MM.1S (cell line): ENCODE measurements around the gene LBR.

Source experiments
- DNase-seq: peaks from one replicate; pipeline ENCODE4 v3.0.0-alpha.2; 2015
- H2AFZ ChIP-seq: fragments of 300-600 bp; sonication (generic); 2 replicates; pipeline ENCODE4 v1.6.0; 2016; ENCODE audit warnings: antibody characterized with exemption, low read length
- H3F3A ChIP-seq: fragments of 300-600 bp; sonication (generic); 2 replicates; pipeline ENCODE4 v1.6.1; 2016; ENCODE audit warnings: mild to moderate bottlenecking, antibody characterized with exemption, low read length, moderate library complexity, mixed read lengths; ENCODE audit not compliant: insufficient read depth
- H3K27ac ChIP-seq: fragments of 300-600 bp; sonication (generic); 2 replicates; pipeline ENCODE4 v1.5.1; 2016; ENCODE audit warnings: mild to moderate bottlenecking, low read length
- H3K27me3 ChIP-seq: fragments of 300-600 bp; sonication (generic); replicated peaks from 2 replicates; pipeline ENCODE4 v1.6.0; 2016; ENCODE audit warnings: low read length; ENCODE audit not compliant: insufficient read depth
- H3K36me3 ChIP-seq: fragments of 300-600 bp; sonication (generic); replicated peaks from 2 replicates; pipeline ENCODE4 v1.6.1; 2016; ENCODE audit warnings: mild to moderate bottlenecking, low read length, mixed read lengths; ENCODE audit not compliant: insufficient read depth
- H3K4me1 ChIP-seq: fragments of 300-600 bp; sonication (generic); 2 replicates; pipeline ENCODE4 v1.6.1; 2016; ENCODE audit warnings: low read length, mixed read lengths
- H3K4me2 ChIP-seq: fragments of 300-600 bp; sonication (generic); 2 replicates; pipeline ENCODE4 v1.6.0; 2016; ENCODE audit warnings: low read depth, low read length
- H3K4me3 ChIP-seq: fragments of 300-600 bp; sonication (generic); 2 replicates; pipeline ENCODE4 v1.5.1; 2016; ENCODE audit warnings: low read length, mixed read lengths
- H3K79me2 ChIP-seq: fragments of 300-600 bp; sonication (generic); 2 replicates; pipeline ENCODE4 v1.6.1; 2016; ENCODE audit warnings: mixed run types, low read length, mixed read lengths
- H3K9ac ChIP-seq: fragments of 300-600 bp; sonication (generic); 2 replicates; pipeline ENCODE4 v1.6.1; 2016; ENCODE audit warnings: low read length, mixed read lengths
- H3K9me2 ChIP-seq: fragments of 300-600 bp; sonication (generic); replicated peaks from 2 replicates; pipeline ENCODE4 v1.6.1; 2016; ENCODE audit warnings: mild to moderate bottlenecking, low read length, mixed read lengths; ENCODE audit not compliant: insufficient read depth
- H3K9me3 ChIP-seq: fragments of 300-600 bp; sonication (generic); replicated peaks from 2 replicates; pipeline ENCODE4 v1.6.1; 2016; ENCODE audit warnings: mild to moderate bottlenecking, low read length, mixed read lengths; ENCODE audit not compliant: insufficient read depth
- H4K20me1 ChIP-seq: fragments of 300-600 bp; sonication (generic); 2 replicates; pipeline ENCODE4 v1.6.1; 2016; ENCODE audit warnings: mild to moderate bottlenecking, low read length, moderate library complexity, mixed read lengths; ENCODE audit not compliant: insufficient read depth
- EZH2 ChIP-seq: fragments of 300-600 bp; sonication (generic); optimal IDR thresholded peaks from 2 replicates; pipeline ENCODE3; 2017; ENCODE audit warnings: low read depth, mild to moderate bottlenecking, antibody characterized with exemption, low read length, mixed read lengths
- EZH2phosphoT487 ChIP-seq: fragments of 300-600 bp; sonication (generic); IDR thresholded peaks from 2 replicates; pipeline ENCODE4 v1.6.1; 2018; ENCODE audit warnings: antibody characterized with exemption, low read length
- TF ChIP-seq, protein P1 (sequence below): fragments of 300-600 bp; sonication (generic); IDR thresholded peaks from 2 replicates; pipeline ENCODE4 v1.5.1; 2016; ENCODE audit warnings: antibody characterized with exemption, low read length, mixed read lengths

The LBR gene

DNA sequence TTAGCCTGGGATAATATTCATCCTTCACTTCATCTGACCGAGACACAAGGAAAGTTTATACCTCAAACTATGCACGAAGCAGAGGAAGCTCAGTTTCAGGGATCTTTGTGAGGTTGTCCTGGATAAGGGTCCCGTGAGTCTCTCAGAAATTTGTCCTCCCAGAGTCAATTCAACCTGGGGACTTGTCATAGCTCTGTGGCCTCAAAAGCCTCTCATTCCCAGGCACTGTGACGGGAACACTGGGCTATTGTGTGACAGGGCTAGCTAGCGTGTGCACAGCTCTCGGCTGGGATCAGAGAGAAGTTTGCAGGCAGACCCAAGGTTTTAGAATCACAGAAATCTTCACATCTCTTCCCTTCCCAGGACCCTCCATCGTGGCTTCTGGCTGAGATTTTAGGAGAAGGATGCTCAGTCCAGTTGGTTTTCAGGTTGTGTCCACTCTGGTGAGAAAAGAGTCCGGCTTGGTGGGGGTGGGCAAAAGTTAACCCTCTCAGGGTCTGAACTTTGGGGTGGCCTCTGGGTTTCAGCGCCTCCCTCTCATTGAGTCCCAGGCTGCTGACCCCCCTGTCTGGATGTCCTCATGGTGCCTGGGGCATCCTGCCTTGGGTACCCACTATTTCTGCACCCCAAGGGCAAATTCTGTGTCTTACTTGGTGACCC, 20.4 kb upstream of the LBR start:
- no peak overlapping the region for H3K27ac ChIP-seq
- no peak overlapping the region for H3K4me3 ChIP-seq
- H3K4me2 ChIP-seq, result no peak overlapping the region
- no peaks in the 10 kb centered on the region for H4K20me1 ChIP-seq
- peaks cover 25% of the 10 kb centered on the region for H3F3A ChIP-seq
- no peaks in the 10 kb centered on the region for H3K36me3 ChIP-seq
- DNase-seq, result no peak
- no peaks in the 10 kb centered on the region for H3K79me2 ChIP-seq
- no peaks in the 10 kb centered on the region for H3K9me2 ChIP-seq
- no peak for TF ChIP-seq EZH2phosphoT487
- no peak for TF ChIP-seq EZH2
- TF ChIP-seq, protein P1, sequence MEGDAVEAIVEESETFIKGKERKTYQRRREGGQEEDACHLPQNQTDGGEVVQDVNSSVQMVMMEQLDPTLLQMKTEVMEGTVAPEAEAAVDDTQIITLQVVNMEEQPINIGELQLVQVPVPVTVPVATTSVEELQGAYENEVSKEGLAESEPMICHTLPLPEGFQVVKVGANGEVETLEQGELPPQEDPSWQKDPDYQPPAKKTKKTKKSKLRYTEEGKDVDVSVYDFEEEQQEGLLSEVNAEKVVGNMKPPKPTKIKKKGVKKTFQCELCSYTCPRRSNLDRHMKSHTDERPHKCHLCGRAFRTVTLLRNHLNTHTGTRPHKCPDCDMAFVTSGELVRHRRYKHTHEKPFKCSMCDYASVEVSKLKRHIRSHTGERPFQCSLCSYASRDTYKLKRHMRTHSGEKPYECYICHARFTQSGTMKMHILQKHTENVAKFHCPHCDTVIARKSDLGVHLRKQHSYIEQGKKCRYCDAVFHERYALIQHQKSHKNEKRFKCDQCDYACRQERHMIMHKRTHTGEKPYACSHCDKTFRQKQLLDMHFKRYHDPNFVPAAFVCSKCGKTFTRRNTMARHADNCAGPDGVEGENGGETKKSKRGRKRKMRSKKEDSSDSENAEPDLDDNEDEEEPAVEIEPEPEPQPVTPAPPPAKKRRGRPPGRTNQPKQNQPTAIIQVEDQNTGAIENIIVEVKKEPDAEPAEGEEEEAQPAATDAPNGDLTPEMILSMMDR, result no peak
- no peaks in the 10 kb centered on the region for H3K27me3 ChIP-seq
- no peaks in the 10 kb centered on the region for H3K9me3 ChIP-seq
- H3K9ac ChIP-seq, result no peak overlapping the region
- no peak overlapping the region for H2AFZ ChIP-seq
- peaks cover 30% of the 10 kb centered on the region for H3K4me1 ChIP-seq

DNA sequence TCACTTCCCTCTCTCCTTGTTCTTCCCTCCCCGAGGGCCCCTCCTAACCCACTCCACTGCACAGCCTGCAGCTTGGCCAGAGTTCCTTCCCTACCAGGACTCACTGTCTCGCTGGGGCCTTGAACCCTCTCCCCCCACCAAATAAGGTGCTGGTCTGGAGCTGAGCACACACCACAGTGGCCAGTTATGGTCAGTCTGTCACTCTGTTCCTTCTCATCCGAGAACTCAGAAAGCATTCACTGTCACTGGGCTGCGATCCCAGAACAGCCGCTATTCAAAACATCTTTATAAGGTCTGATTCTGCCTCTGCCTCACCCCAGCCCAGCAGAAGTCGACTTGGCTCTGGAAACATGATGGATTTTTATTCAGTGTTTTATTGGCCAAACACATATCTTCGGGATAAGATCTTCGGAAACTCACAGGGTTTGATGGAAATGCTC, 19.8 kb upstream of the LBR start:
- Histone ChIP-seq H3K36me3 (no peaks in the 10 kb centered on the region), H3K79me2 (no peaks in the 10 kb centered on the region), H3K9me3 (no peaks in the 10 kb centered on the region), H3K27me3 (no peaks in the 10 kb centered on the region), H2AFZ (no peak overlapping the region), H3K9me2 (no peaks in the 10 kb centered on the region), H3F3A (peaks cover 31% of the 10 kb centered on the region), H3K27ac (no peak overlapping the region), H3K4me2 (no peak overlapping the region), H3K4me3 (no peak overlapping the region), H3K4me1 (peaks cover 36% of the 10 kb centered on the region), H4K20me1 (no peaks in the 10 kb centered on the region), H3K9ac (no peak overlapping the region)
- no peak for DNase-seq
- TF ChIP-seq EZH2phosphoT487, result no peak
- TF ChIP-seq EZH2, result no peak
- TF ChIP-seq, protein P1, result no peak

DNA sequence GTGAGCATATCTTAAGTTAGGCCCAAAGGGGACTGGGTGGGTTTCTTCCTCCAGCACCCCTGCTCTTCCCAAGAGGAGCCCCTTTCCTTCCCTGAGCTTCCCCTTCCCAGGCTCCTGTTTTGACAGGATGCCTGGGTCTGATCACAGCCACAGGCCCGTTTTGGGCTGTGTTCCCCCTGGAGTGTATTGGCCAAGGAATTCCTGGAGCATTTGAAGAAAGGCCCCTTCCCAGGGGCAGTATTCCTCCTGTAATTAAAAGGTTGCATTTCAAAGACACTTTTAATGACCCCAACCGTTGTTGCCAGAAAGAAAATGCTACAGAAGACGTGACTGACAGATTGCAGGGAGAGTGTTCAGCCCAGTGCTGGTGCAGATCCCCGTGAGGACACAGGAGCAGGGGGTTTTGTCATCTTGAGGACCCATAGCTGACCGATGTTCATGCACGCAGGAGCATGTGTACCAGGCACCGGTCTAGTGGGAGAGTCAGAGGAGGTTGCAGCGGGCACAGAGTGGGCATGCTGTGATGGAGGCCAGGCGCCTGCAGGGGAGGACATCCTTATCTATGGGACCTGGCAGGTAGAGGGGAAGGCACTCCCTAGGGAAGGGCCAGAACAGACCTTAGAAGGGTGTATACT, 19.3 kb upstream of the LBR start:
- Histone ChIP-seq H3K4me2 (no peak overlapping the region), H4K20me1 (no peaks in the 10 kb centered on the region), H3K4me1 (peaks cover 40% of the 10 kb centered on the region), H3K27ac (no peak overlapping the region), H3K27me3 (no peaks in the 10 kb centered on the region), H3K36me3 (no peaks in the 10 kb centered on the region), H3K9me3 (no peaks in the 10 kb centered on the region), H3K9ac (no peak overlapping the region), H3K9me2 (no peaks in the 10 kb centered on the region), H2AFZ (no peak overlapping the region), H3F3A (peaks cover 36% of the 10 kb centered on the region), H3K79me2 (no peaks in the 10 kb centered on the region), H3K4me3 (no peak overlapping the region)
- TF ChIP-seq EZH2phosphoT487, result no peak
- TF ChIP-seq, protein P1, result no peak
- no peak for TF ChIP-seq EZH2
- no peak for DNase-seq
